Endothelial cell of umbilical vein (primary cell): Measurements from ENCODE around the gene RAD23B. TPM values are rescaled to one million over a fixed set of nuclear protein-coding genes. Genes with fewer than 3 reads are reported as not detected.

ENCODE experiments used
- BruUV-seq: library from RNA; stranded (reverse); fragments of 400-500 nt; replicated peaks from 2 replicates; lab custom pipeline; 2021; lab: Mats Ljungman, UMichigan
- CTCF ChIA-PET: fragments of 300-600, 350-600 bp; sonication (Branson Sonifier 250); formaldehyde crosslinking; loops from one replicate; lab custom pipeline; 2021; ENCODE audit warnings: antibody characterized with exemption, inconsistent platforms; lab: Charles Lee
- POLR2A ChIA-PET: fragments of 300-600, 350-600 bp; sonication (Branson Sonifier 250); formaldehyde crosslinking; loops from one replicate; lab custom pipeline; 2021; ENCODE audit warnings: antibody characterized with exemption, inconsistent platforms; lab: Charles Lee
- DNase-seq: peaks from one replicate; pipeline ENCODE4 v3.0.0-alpha.2; 2011; ENCODE audit warnings: low read depth, low spot score
- FAIRE-seq: peaks from 2 replicates; lab custom pipeline; 2011; peaks lifted over from hg19 to GRCh38; lab: Jason Lieb, UNC
- H2AFZ ChIP-seq: 2 replicates; pipeline ENCODE4 v1.6.0; 2012; ENCODE audit warnings: low read depth, low read length, control low read depth, inconsistent platforms
- H3K27ac ChIP-seq: 2 replicates; pipeline ENCODE4 v1.5.1; 2011; ENCODE audit warnings: low read depth, mild to moderate bottlenecking, control low read depth, low read length, moderate library complexity; ENCODE audit not compliant: insufficient read depth
- H3K27me3 ChIP-seq, 2 experiments: 2 replicates each; pipeline versions ENCODE4 v1.6.0 to v1.6.1; 2011; ENCODE audit warnings: low read length in 2 of 2, mixed read lengths in 1 of 2; ENCODE audit not compliant: control insufficient read depth in 2 of 2, insufficient read depth in 2 of 2
- H3K36me3 ChIP-seq, 2 experiments: 2 replicates in 1 of 2; 3 replicates in 1 of 2; pipeline ENCODE4 v1.5.1; 2011; ENCODE audit warnings: low read length in 2 of 2, mild to moderate bottlenecking in 1 of 2, moderate library complexity in 1 of 2; ENCODE audit not compliant: control insufficient read depth in 2 of 2, insufficient read depth in 2 of 2; ENCODE audit errors: extremely low read depth in 1 of 2
- H3K4me1 ChIP-seq: 3 replicates; pipeline ENCODE4 v1.5.1; 2011; ENCODE audit warnings: mild to moderate bottlenecking, low read length; ENCODE audit not compliant: control insufficient read depth, insufficient read depth; ENCODE audit errors: extremely low read depth
- H3K4me2 ChIP-seq: 2 replicates; pipeline ENCODE4 v1.6.1; 2011; ENCODE audit warnings: low read length, control low read depth, mixed read lengths; ENCODE audit not compliant: insufficient read depth
- H3K4me3 ChIP-seq, 3 experiments: fragments of 200-600 bp in 1 of 3; sonication (generic), shearing (Covaris generic) in 1 of 3; replicated peaks in 1 of 3; 2 replicates each; pipeline ENCODE4 v1.5.1; 2011 to 2016; ENCODE audit warnings: control low read depth in 3 of 3, low read length in 3 of 3, mild to moderate bottlenecking in 2 of 3, inconsistent platforms in 1 of 3, low read depth in 1 of 3, moderate library complexity in 1 of 3; ENCODE audit not compliant: insufficient read depth in 1 of 3
- H3K79me2 ChIP-seq: 2 replicates; pipeline ENCODE4 v1.6.0; 2012; ENCODE audit warnings: low read length, inconsistent platforms; ENCODE audit not compliant: control insufficient read depth, insufficient read depth
- H3K9ac ChIP-seq: replicated peaks from 2 replicates; pipeline ENCODE3; 2011; ENCODE audit warnings: low read length, control low read depth; ENCODE audit not compliant: insufficient read depth; ENCODE audit errors: extremely low read depth
- H3K9me1 ChIP-seq: replicated peaks from 3 replicates; pipeline ENCODE4 v1.6.0; 2011; ENCODE audit warnings: mild to moderate bottlenecking, low read length; ENCODE audit not compliant: control insufficient read depth, insufficient read depth; ENCODE audit errors: extremely low read depth
- H3K9me3 ChIP-seq: replicated peaks from 2 replicates; pipeline ENCODE4 v1.5.1; 2012; ENCODE audit warnings: low read length, inconsistent platforms; ENCODE audit not compliant: control insufficient read depth, insufficient read depth
- H4K20me1 ChIP-seq: replicated peaks from 2 replicates; pipeline ENCODE3; 2011; ENCODE audit warnings: mild to moderate bottlenecking, low read length; ENCODE audit not compliant: control insufficient read depth, insufficient read depth; ENCODE audit errors: extremely low read depth
- EZH2 ChIP-seq: IDR thresholded peaks from 2 replicates; pipeline ENCODE4 v1.6.1; 2012; ENCODE audit warnings: borderline replicate concordance, low read depth, mild to moderate bottlenecking, moderate library complexity, low read length, inconsistent platforms; ENCODE audit not compliant: severe bottlenecking
- FOS ChIP-seq: IDR thresholded peaks from 2 replicates; pipeline ENCODE4 v1.6.1; 2011; ENCODE audit warnings: mild to moderate bottlenecking, low read length, moderate library complexity, borderline replicate concordance; ENCODE audit not compliant: insufficient read depth
- GATA2 ChIP-seq: IDR thresholded peaks from 2 replicates; pipeline ENCODE4 v1.7.0; 2011; ENCODE audit warnings: low read depth, mild to moderate bottlenecking, moderate library complexity, mixed read lengths, low read length; ENCODE audit not compliant: insufficient read length, insufficient read depth
- JUN ChIP-seq: IDR thresholded peaks from 2 replicates; pipeline ENCODE4 v1.6.1; 2011; ENCODE audit warnings: borderline replicate concordance, low read depth; ENCODE audit not compliant: insufficient read length, insufficient read depth
- MYC ChIP-seq: IDR thresholded peaks from one replicate; pipeline ENCODE4 v1.6.1; 2011; ENCODE audit warnings: mild to moderate bottlenecking, low read depth, low read length
- POLR2A ChIP-seq: IDR thresholded peaks from 2 replicates; pipeline ENCODE4 v1.6.1; 2012; ENCODE audit warnings: low read depth, mild to moderate bottlenecking, control low read depth, low read length
- POLR2AphosphoS5 ChIP-seq: IDR thresholded peaks from 2 replicates; pipeline ENCODE4 v1.6.1; 2012; ENCODE audit warnings: low read depth, mild to moderate bottlenecking, control low read depth, low read length, moderate library complexity; ENCODE audit not compliant: insufficient read depth
- dilution Hi-C: fragments of 300-500 bp; cut with MboI; formaldehyde crosslinking; loops from one replicate; pipeline ENCODE4 v1.15.0; 2019; ENCODE audit warnings: low sequenced_read_pairs; ENCODE audit not compliant: extremely low pct_ligation_motif_present
- intact Hi-C: fragments of 100-400 bp; cut with micrococcal nuclease; formaldehyde crosslinking; loops from one replicate; pipeline ENCODE4 v1.10.0; 2022
- polyA plus RNA-seq, 4 experiments: library from polyadenylated mRNA; depleted of rRNA in 3 of 4; stranded (reverse) in 3 of 4; unstranded in 1 of 4; fragments of >200 nt; gene quantifications; 2 replicates each; pipeline versions ENCODE4 v1.2.1 to v1.2.3, GENCODE V29; 2011 to 2012; ENCODE audit warnings: missing spikeins in 1 of 4
- total RNA-seq: library from RNA; stranded (reverse); gene quantifications from 2 replicates; pipeline ENCODE4 v1.2.3, GENCODE V29; 2021
- TF ChIP-seq, protein P1 (sequence below), 2 donors: IDR thresholded peaks; 1 replicate in 1 of 2; 2 replicates in 1 of 2; pipeline ENCODE4 v1.5.1; 2011; ENCODE audit warnings: low read length in 2 of 2, mild to moderate bottlenecking in 2 of 2, moderate library complexity in 2 of 2, control low read depth in 1 of 2, inconsistent platforms in 1 of 2, low read depth in 1 of 2; ENCODE audit not compliant: insufficient read depth in 1 of 2; ENCODE audit errors: extremely low read depth in 1 of 2
- TF ChIP-seq, protein P2 (sequence below): IDR thresholded peaks from 2 replicates; pipeline ENCODE4 v1.6.1; 2011; ENCODE audit not compliant: insufficient read depth, insufficient read length

RAD23B gene
- total and polyA plus RNA-seq, 2 donors (not counting 3 experiments of a cell fraction or from before 2014, with no cell fraction given): 63.8 to 100 TPM

DNA sequence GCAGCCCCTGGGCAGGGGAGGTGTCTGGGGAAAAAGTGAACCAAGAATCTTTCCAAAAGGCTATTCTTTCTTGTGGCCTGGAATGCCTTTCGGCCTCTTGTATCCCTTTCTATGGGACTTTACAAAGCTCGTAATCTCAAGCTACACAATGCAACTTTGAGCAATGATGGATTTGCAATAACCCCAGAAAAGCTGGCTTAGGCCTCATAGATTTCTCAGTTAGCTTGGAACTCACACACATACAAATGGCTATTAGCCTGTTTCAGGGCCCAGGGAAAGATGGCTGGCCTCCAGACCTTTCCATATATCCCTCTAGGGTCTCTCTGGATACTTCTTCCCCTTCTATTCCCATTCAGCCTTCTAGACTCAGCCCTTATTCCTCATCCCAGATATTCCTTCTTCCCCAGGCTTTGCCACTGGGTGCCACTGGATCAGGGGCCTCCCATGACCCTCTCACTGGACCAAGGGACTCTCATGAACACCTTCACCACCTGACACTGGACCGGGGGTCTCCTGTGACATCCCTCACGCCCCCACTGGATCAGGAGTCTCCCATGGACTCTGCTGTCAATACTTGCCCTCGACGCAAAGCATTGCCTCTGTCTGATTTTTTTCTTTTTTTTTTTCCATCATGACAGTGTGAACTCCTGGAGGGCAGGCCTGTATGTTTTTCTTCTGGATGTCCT, 59.5 kb downstream of the RAD23B start:
- FAIRE-seq (no peak), DNase-seq (no peak)
- Histone ChIP-seq H4K20me1 (no peaks in the 10 kb centered on the region), H2AFZ (no peak overlapping the region), H3K4me1 (no peaks in the 10 kb centered on the region), H3K27me3 (no peaks in the 10 kb centered on the region), H3K27ac (no peak overlapping the region), H3K9me1 (no peaks in the 10 kb centered on the region), H3K9me3 (no peaks in the 10 kb centered on the region), H3K9ac (no peak overlapping the region), H3K79me2 (no peaks in the 10 kb centered on the region), H3K4me3 (no peak overlapping the region), H3K36me3 (peaks cover 0 to 3% of the 10 kb centered on the region in 2 experiments), H3K4me2 (no peak overlapping the region)
- ChIA-PET CTCF (interaction anchor here (0.6 to 2.5 kb wide), 6 partner anchors 59 to 1421 kb away, joined by 3 to 21 read pairs (median 4); partner anchors contain the start of gene RAD23B), POLR2A (no interaction called here)
- dilution Hi-C loops (no loop called here), intact Hi-C loops (no loop called here)
- no TSS peak for BruUV-seq
- no peak for TF ChIP-seq GATA2
- no peak for TF ChIP-seq EZH2
- TF ChIP-seq JUN: no peak

DNA sequence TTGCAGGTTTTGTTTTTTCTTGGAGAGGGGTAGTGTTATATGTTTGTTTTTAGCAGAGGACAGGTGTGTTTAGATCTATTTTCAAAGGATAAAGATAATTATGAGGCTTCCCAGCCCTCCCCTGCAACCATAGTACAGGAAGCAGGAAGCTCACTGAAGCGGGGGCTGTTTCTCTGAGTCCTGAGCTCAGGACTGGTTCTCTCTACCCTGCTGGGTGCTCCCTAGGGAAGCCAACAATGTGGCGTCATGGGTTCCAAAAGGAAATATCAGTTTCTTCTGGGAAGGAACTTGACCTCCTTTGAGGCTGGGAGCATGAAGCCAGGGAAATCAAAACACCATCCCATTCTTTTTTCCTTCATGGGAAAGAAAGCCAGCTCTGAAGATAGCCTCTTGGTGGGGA, 62.2 kb downstream of the RAD23B start:
- dilution Hi-C loops: no loop called here

More for the DNA sequence above, 62.2 kb downstream of the RAD23B start:
- Histone ChIP-seq H4K20me1 (no peaks in the 10 kb centered on the region), H3K4me2 (no peak overlapping the region), H3K4me3 (no peak overlapping the region), H3K9me3 (no peaks in the 10 kb centered on the region), H3K36me3 (no peaks in the 10 kb centered on the region), H2AFZ (no peak overlapping the region), H3K9ac (no peak overlapping the region), H3K27ac (no peak overlapping the region), H3K4me1 (no peaks in the 10 kb centered on the region), H3K27me3 (no peaks in the 10 kb centered on the region), H3K79me2 (no peaks in the 10 kb centered on the region), H3K9me1 (no peaks in the 10 kb centered on the region)
- CTCF ChIA-PET: interaction anchor here (1.4 kb wide), 2 partner anchors 24 to 106 kb away, joined by 4 read pairs; no protein-coding TSS in a partner anchor
- intact Hi-C loops: no loop called here
- FAIRE-seq (no peak), DNase-seq (no peak)
- no peak for TF ChIP-seq POLR2A
- TF ChIP-seq, protein P1, sequence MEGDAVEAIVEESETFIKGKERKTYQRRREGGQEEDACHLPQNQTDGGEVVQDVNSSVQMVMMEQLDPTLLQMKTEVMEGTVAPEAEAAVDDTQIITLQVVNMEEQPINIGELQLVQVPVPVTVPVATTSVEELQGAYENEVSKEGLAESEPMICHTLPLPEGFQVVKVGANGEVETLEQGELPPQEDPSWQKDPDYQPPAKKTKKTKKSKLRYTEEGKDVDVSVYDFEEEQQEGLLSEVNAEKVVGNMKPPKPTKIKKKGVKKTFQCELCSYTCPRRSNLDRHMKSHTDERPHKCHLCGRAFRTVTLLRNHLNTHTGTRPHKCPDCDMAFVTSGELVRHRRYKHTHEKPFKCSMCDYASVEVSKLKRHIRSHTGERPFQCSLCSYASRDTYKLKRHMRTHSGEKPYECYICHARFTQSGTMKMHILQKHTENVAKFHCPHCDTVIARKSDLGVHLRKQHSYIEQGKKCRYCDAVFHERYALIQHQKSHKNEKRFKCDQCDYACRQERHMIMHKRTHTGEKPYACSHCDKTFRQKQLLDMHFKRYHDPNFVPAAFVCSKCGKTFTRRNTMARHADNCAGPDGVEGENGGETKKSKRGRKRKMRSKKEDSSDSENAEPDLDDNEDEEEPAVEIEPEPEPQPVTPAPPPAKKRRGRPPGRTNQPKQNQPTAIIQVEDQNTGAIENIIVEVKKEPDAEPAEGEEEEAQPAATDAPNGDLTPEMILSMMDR (IDR thresholded peaks at IDR 0.05; ENCODE audit: extremely low read depth in 1 of 2, insufficient read depth in 1 of 2, low read depth in 1 of 2, low read length in 2 of 2): no peak
- TF ChIP-seq, protein P2, sequence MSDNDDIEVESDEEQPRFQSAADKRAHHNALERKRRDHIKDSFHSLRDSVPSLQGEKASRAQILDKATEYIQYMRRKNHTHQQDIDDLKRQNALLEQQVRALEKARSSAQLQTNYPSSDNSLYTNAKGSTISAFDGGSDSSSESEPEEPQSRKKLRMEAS: no peak
- no peak for TF ChIP-seq MYC
- no peak for TF ChIP-seq JUN
- no peak for TF ChIP-seq GATA2
- TF ChIP-seq EZH2: no peak
- TF ChIP-seq POLR2AphosphoS5: no peak
- TF ChIP-seq FOS: no peak
- BruUV-seq: no TSS peak
- POLR2A ChIA-PET: no interaction called here
